Measurements from ENCODE around the gene DGCR8. TPM values are rescaled to one million over a fixed set of nuclear protein-coding genes. Genes with fewer than 3 reads are reported as not detected.

Gene DGCR8
- total RNA-seq, 6 experiments from 2014 or later: 11.4 to 27.2 (median 16.1) TPM

GRCh38 chr22:20068640-20069039, 11.4 kb upstream of the DGCR8 start:
- Histone ChIP-seq H3K27me3 (no peaks in the 10 kb centered on the region), H3K27ac (no peak overlapping the region), H3K4me3 (no peak overlapping the region), H3K9me3 (no peaks in the 10 kb centered on the region), H3K36me3 (peaks cover 0 to 9% (median 3%) of the 10 kb centered on the region in 4 donors), H3K4me1 (no peaks in the 10 kb centered on the region)
- 100% methylated on average over 6 of the region's 7 CpGs for WGBS (ENCODE audit: insufficient coverage, low coverage, low lambda C conversion rate, missing lambda C conversion rate)
- intact Hi-C loops (cut with DNase I): no loop called here
- TF ChIP-seq CTCF (IDR thresholded peaks at IDR 0.05): no peak
- no peak for TF ChIP-seq POLR2A (IDR thresholded peaks at IDR 0.05)
- DNase-seq (no peak), ATAC-seq (peak in 1 of 4 donors; percentile 17)

- no peak for TF ChIP-seq CTCF (IDR thresholded peaks at IDR 0.05)
- no peak for TF ChIP-seq POLR2A (IDR thresholded peaks at IDR 0.05)
- intact Hi-C loops (cut with DNase I): no loop called here
- no peaks in the 10 kb centered on the region for H3K9me3 ChIP-seq
- no peak overlapping the region for H3K4me3 ChIP-seq
- WGBS (ENCODE audit: insufficient coverage, low coverage, low lambda C conversion rate, missing lambda C conversion rate): 98% methylated on average over 6 of the region's 7 CpGs
- no peaks in the 10 kb centered on the region for H3K4me1 ChIP-seq
- no peaks in the 10 kb centered on the region for H3K27me3 ChIP-seq
- peak in 1 of 4 donors; percentile 16 for ATAC-seq
- H3K36me3 ChIP-seq: peaks cover 0 to 4% (median 0%) of the 10 kb centered on the region in 4 donors
- DNase-seq: no peak
- no peak overlapping the region for H3K27ac ChIP-seq
These were observed 10.6 kb upstream of the DGCR8 start for GRCh38 chr22:20069331-20070042.

GRCh38 chr22:20071524-20071972, 8.5 kb upstream of the DGCR8 start:
- WGBS (ENCODE audit: insufficient coverage, low coverage, low lambda C conversion rate, missing lambda C conversion rate): 82% methylated on average over 8 of the region's 8 CpGs
- no peak for TF ChIP-seq POLR2A (IDR thresholded peaks at IDR 0.05)
- TF ChIP-seq CTCF (IDR thresholded peaks at IDR 0.05): no peak
- Histone ChIP-seq H3K4me1 (no peaks in the 10 kb centered on the region), H3K27me3 (no peaks in the 10 kb centered on the region), H3K27ac (no peak overlapping the region), H3K9me3 (no peaks in the 10 kb centered on the region), H3K36me3 (no peaks in the 10 kb centered on the region), H3K4me3 (no peak overlapping the region)
- ATAC-seq (no peak), DNase-seq (no peak)
- intact Hi-C loops (cut with DNase I): no loop called here

- DNase-seq: peak in 1 of 3 donors; percentile 10
- Histone ChIP-seq H3K4me3 (no peak overlapping the region), H3K9me3 (no peaks in the 10 kb centered on the region), H3K27ac (no peak overlapping the region), H3K36me3 (no peaks in the 10 kb centered on the region), H3K4me1 (peaks cover 0 to 9% (median 3%) of the 10 kb centered on the region in 4 donors), H3K27me3 (no peaks in the 10 kb centered on the region)
- WGBS (ENCODE audit: insufficient coverage, low coverage, low lambda C conversion rate, missing lambda C conversion rate): 83% methylated on average over 5 of the region's 6 CpGs
- intact Hi-C loops (cut with DNase I): no loop called here
- ATAC-seq: no peak
- TF ChIP-seq CTCF (IDR thresholded peaks at IDR 0.05) (no peak), POLR2A (IDR thresholded peaks at IDR 0.05) (no peak)
These were observed 3.3 kb upstream of the DGCR8 start for GRCh38 chr22:20076627-20077172.

Data from right lobe of liver (tissue), 6 donors.